Measurements from ENCODE around the gene ADGRD1.

DNA sequence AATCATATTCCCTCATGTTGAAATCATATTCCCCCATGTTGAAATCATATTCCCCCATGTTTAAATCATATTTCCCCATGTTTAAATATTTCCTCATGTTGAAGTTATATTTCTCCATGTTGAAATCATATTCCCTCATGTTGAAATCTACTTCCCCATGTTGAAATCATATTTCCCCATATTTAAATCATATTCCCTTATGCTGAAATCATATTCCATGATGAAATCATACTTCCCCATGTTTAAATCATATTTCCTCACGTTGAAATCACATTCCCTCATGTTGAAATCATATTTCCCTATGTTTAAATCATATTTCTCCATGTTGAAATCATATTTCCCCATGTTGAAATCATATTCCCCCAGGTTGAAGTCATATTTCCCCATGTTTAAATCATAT lies 34.6 kb upstream of the ADGRD1 start:
- no peak for TF ChIP-seq POLR2AphosphoS5 (IDR thresholded peaks at IDR 0.05; ENCODE audit: borderline replicate concordance, low read depth, low read length)
- no peak for TF ChIP-seq EZH2 (IDR thresholded peaks at IDR 0.05)

All from SK-N-MC (cell line).